T-helper 2 cell treated with Interferon-gamma antibody and Interleukin-4, amounts not matched to agents 5 μg/mL and 100 μg/mL, for 36 hours (primary cell): ENCODE results near the gene CCND2.
"Not testable (repeated sequence)": the region's sequence is repeated elsewhere in the genome, so short reads cannot be mapped to it uniquely, and the experiment has no call there.

Source experiments
- DNase-seq: peaks from one replicate; pipeline ENCODE4 v3.0.0; 2021; ENCODE audit warnings: low spot score
- H3K27ac Mint-ChIP-seq: one replicate; pipeline ENCODE4 v1.8.0; 2021; ENCODE audit warnings: mild to moderate bottlenecking, mixed read lengths
- H3K27me3 Mint-ChIP-seq: one replicate; pipeline ENCODE4 v1.8.0; 2021; ENCODE audit warnings: low read depth, mixed read lengths
- H3K36me3 Mint-ChIP-seq: one replicate; pipeline ENCODE4 v1.8.0; 2021; ENCODE audit warnings: low read depth, mixed read lengths
- H3K4me1 Mint-ChIP-seq: one replicate; pipeline ENCODE4 v1.8.0; 2021; ENCODE audit warnings: low read depth, mixed read lengths
- H3K4me3 Mint-ChIP-seq: one replicate; pipeline ENCODE4 v1.8.0; 2022; ENCODE audit warnings: mild to moderate bottlenecking, moderate library complexity, mixed read lengths
- H3K9me3 Mint-ChIP-seq: one replicate; pipeline ENCODE4 v1.8.0; 2021; ENCODE audit warnings: mixed read lengths

CCND2 gene

GRCh38 chr12:4273652-4274395 lies at the start of gene CCND2:
CCND2 (plus strand) TSS chr12:4273762; CDS start chr12:4274041, 279 bp downstream.
- Mint-ChIP-seq H3K27me3 (peaks cover under 1% of the 10 kb centered on the region), H3K4me1 (peaks cover 30% of the 10 kb centered on the region), H3K36me3 (peaks cover 48% of the 10 kb centered on the region), H3K9me3 (no peaks in the 10 kb centered on the region), H3K4me3 (peak within 1 kb of the TSS; percentile 93), H3K27ac (peak within 1 kb of the TSS; percentile 100)
- peak; percentile 80 for DNase-seq

DNA sequence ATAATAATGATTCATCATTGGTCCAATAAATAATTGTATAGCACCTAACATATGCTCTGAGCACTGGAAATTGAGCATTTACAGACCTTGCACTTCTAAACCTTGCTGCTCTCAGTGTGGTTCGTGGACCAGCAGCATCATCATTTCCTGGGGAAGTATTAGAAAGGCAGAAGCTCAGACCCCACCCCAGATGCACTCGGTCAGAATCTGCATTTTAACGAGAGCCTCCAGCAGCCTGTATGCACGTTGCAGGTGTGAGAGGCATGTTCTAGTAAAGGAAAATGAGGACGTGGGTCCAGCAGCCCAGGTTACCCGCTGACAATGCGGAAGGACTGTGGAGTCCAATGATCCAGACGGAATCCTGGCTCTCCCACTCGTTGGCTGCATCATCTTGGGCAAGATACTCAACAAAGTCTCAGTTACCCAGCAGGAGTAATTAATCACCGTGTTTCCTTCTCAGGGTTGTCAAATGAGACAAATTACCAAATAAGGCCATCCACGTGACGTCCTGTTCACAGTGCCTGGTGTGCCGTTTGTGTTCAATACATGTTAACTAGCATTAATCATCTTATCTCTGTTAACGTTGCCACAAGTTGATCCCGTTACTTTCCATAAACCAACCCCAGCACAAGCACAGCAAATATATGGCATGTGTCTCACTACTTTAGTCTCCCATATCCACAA lies 49.2 kb upstream of the CCND2 start:
- no peak for DNase-seq
- Mint-ChIP-seq H3K27me3 (peaks cover 7% of the 10 kb centered on the region), H3K9me3 (peaks cover 8% of the 10 kb centered on the region), H3K27ac (no peak overlapping the region), H3K4me1 (peaks cover 13% of the 10 kb centered on the region), H3K4me3 (no peak overlapping the region), H3K36me3 (no peaks in the 10 kb centered on the region)

- Mint-ChIP-seq H3K36me3 (no peaks in the 10 kb centered on the region), H3K27me3 (peaks cover 7% of the 10 kb centered on the region), H3K4me1 (peaks cover 11% of the 10 kb centered on the region), H3K4me3 (no peak overlapping the region), H3K9me3 (peaks cover 8% of the 10 kb centered on the region), H3K27ac (no peak overlapping the region)
- DNase-seq: no peak
Measured at GRCh38 chr12:4225571-4225970, 48.0 kb upstream of the CCND2 start.

DNA sequence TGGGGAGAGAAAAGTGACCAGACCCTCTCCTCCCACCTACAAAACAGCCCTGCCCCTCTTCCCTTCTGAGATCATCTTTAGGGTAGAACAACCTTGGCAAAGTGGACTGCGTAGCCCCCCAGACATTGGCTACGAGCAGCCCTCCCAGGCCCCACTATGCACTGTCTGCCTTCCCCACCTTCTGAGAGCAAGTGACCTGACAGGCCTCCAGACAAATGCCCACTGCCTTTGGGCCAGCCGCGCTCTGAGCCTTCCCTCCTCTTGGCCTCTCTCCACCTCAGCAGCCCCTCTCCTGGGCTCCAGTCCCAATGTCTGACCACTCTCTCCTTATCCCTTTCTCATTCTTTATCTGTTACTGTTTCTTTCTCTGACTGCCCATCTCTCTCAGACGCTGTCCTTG lies 46.5 kb upstream of the CCND2 start:
- no peak for DNase-seq
- Mint-ChIP-seq H3K36me3 (no peaks in the 10 kb centered on the region), H3K27ac (no peak overlapping the region), H3K4me1 (peaks cover 11% of the 10 kb centered on the region), H3K9me3 (peaks cover 8% of the 10 kb centered on the region), H3K4me3 (no peak overlapping the region), H3K27me3 (peaks cover 7% of the 10 kb centered on the region)

- Mint-ChIP-seq H3K27ac (no peak overlapping the region), H3K4me3 (no peak overlapping the region), H3K9me3 (no peaks in the 10 kb centered on the region), H3K4me1 (peaks cover 11% of the 10 kb centered on the region), H3K27me3 (peaks cover 7% of the 10 kb centered on the region), H3K36me3 (no peaks in the 10 kb centered on the region)
- no peak for DNase-seq
Measured at GRCh38 chr12:4228122-4228580, 45.4 kb upstream of the CCND2 start.

- DNase-seq: no peak
- no peaks in the 10 kb centered on the region for H3K4me1 Mint-ChIP-seq
- no peak overlapping the region for H3K27ac Mint-ChIP-seq
- H3K27me3 Mint-ChIP-seq: peaks cover 18% of the 10 kb centered on the region
- H3K4me3 Mint-ChIP-seq: no peak overlapping the region
- no peaks in the 10 kb centered on the region for H3K36me3 Mint-ChIP-seq
- H3K9me3 Mint-ChIP-seq: no peaks in the 10 kb centered on the region
Measured at GRCh38 chr12:4230526-4230925, 43.0 kb upstream of the CCND2 start.

GRCh38 chr12:4238577-4238976 lies 35.0 kb upstream of the CCND2 start:
- no peak overlapping the region for H3K4me3 Mint-ChIP-seq
- DNase-seq: no peak
- H3K27me3 Mint-ChIP-seq: peaks cover 34% of the 10 kb centered on the region
- H3K27ac Mint-ChIP-seq: no peak overlapping the region
- peaks cover 12% of the 10 kb centered on the region for H3K4me1 Mint-ChIP-seq
- peaks cover 15% of the 10 kb centered on the region for H3K36me3 Mint-ChIP-seq
- H3K9me3 Mint-ChIP-seq: peaks cover 35% of the 10 kb centered on the region

DNA sequence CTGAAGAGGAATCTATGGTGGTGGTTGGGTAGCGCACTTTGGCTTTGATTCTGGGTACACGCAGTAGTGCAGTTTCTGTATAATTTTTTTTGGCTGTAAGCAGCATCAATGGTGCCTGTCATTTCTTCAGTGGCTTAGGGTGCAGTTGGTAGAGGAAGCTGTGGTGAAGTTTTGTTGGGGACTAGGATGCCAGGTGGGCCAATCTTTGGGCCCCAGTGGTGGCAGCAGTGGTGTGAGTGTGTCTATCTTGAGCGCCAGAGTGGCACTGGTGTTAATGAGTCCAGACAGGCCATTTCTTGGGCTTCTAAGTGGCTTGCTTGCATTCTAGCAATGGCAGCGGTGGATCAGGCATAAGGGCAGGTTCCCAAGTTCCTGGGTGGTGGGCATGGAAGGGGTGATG lies 33.8 kb upstream of the CCND2 start:
- Mint-ChIP-seq H3K36me3 (peaks cover 15% of the 10 kb centered on the region), H3K4me1 (peaks cover 12% of the 10 kb centered on the region), H3K9me3 (peaks cover 35% of the 10 kb centered on the region), H3K27me3 (peaks cover 31% of the 10 kb centered on the region), H3K27ac (no peak overlapping the region), H3K4me3 (no peak overlapping the region)
- DNase-seq: no peak

- peaks cover 15% of the 10 kb centered on the region for H3K36me3 Mint-ChIP-seq
- H3K27ac Mint-ChIP-seq: no peak overlapping the region
- H3K4me1 Mint-ChIP-seq: peaks cover 12% of the 10 kb centered on the region
- no peak overlapping the region for H3K4me3 Mint-ChIP-seq
- peaks cover 35% of the 10 kb centered on the region for H3K9me3 Mint-ChIP-seq
- DNase-seq: no peak
- H3K27me3 Mint-ChIP-seq: peaks cover 26% of the 10 kb centered on the region
Measured at GRCh38 chr12:4240161-4240783, 33.3 kb upstream of the CCND2 start.

GRCh38 chr12:4240981-4241380 lies 32.6 kb upstream of the CCND2 start:
- H3K27me3 Mint-ChIP-seq: peaks cover 21% of the 10 kb centered on the region
- H3K36me3 Mint-ChIP-seq: peaks cover 15% of the 10 kb centered on the region
- no peak for DNase-seq
- peaks cover 35% of the 10 kb centered on the region for H3K9me3 Mint-ChIP-seq
- H3K4me3 Mint-ChIP-seq: no peak overlapping the region
- H3K27ac Mint-ChIP-seq: peak overlapping the region; percentile 17
- peaks cover 14% of the 10 kb centered on the region for H3K4me1 Mint-ChIP-seq

- peaks cover 15% of the 10 kb centered on the region for H3K36me3 Mint-ChIP-seq
- H3K4me3 Mint-ChIP-seq: no peak overlapping the region
- H3K27me3 Mint-ChIP-seq: peaks cover 16% of the 10 kb centered on the region
- H3K9me3 Mint-ChIP-seq: peaks cover 33% of the 10 kb centered on the region
- H3K27ac Mint-ChIP-seq: no peak overlapping the region
- H3K4me1 Mint-ChIP-seq: peaks cover 14% of the 10 kb centered on the region
- DNase-seq: no peak
Measured at GRCh38 chr12:4241592-4241991, 32.0 kb upstream of the CCND2 start.

DNA sequence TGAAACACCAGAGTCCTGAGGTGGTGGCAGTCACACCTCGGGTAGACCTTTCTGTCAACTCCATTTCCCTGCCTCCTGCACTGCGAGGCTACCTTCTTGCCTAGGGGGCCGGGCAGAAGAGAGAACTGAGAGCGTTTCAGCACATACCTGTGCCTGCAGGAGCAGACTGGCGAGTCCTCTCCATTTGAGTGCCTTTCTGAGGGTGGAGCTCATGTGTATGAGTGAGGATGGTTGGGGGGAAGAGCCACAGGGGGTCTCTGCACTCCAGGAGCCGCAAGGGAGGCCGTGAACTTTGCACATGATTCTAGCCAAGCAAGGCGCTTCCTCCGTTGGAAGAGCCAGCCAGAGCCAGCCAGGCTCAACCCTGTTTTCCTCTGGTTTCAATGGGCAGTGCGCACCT lies 31.0 kb upstream of the CCND2 start:
- Mint-ChIP-seq H3K27ac (no peak overlapping the region), H3K4me1 (peaks cover 14% of the 10 kb centered on the region), H3K4me3 (no peak overlapping the region), H3K36me3 (peaks cover 9% of the 10 kb centered on the region), H3K27me3 (peaks cover 9% of the 10 kb centered on the region), H3K9me3 (peaks cover 23% of the 10 kb centered on the region)
- no peak for DNase-seq

GRCh38 chr12:4243091-4243490 lies 30.5 kb upstream of the CCND2 start:
- H3K4me1 Mint-ChIP-seq: peaks cover 14% of the 10 kb centered on the region
- no peak overlapping the region for H3K4me3 Mint-ChIP-seq
- H3K27me3 Mint-ChIP-seq: peaks cover 9% of the 10 kb centered on the region
- DNase-seq: no peak
- H3K27ac Mint-ChIP-seq: no peak overlapping the region
- peaks cover 9% of the 10 kb centered on the region for H3K36me3 Mint-ChIP-seq
- peaks cover 18% of the 10 kb centered on the region for H3K9me3 Mint-ChIP-seq

DNA sequence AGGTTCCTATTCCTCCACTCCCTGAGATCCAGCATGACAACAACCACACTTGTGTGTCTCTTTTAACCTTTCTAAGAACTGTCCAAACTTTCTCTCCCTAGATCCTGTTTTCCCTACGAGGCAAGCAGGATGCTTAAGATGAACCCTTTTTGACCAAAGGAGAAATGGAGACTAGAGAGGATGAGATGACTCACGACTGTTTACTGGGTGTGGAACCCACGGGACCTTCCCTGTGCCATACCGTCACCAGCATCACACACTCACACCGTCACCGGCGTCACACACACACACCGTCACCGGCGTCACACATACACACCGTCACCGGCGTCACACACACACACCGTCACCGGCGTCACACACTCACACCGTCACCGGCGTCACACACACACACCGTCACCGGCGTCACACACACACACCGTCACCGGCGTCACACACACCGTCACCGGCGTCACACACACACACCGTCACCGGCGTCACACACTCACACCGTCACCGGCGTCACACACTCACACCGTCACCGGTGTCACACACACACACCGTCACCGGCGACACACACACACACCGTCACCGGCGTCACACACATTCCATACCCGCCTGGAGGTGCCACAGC lies 30.0 kb upstream of the CCND2 start:
- not testable (repeated sequence) for H3K27ac Mint-ChIP-seq, H3K27me3 Mint-ChIP-seq, H3K4me3 Mint-ChIP-seq

More for the DNA sequence above, 30.0 kb upstream of the CCND2 start:
- H3K4me1 Mint-ChIP-seq: peaks cover 14% of the 10 kb centered on the region
- peaks cover 13% of the 10 kb centered on the region for H3K9me3 Mint-ChIP-seq
- DNase-seq, H3K36me3 Mint-ChIP-seq: not testable (repeated sequence)
